HG02870 (cell line): Measurements from ENCODE around the gene USP1.

Source experiments
- ATAC-seq: cut with Tn5 transposase; IDR thresholded peaks from one replicate; pipeline ENCODE4 v1.9.1; 2021; ENCODE audit warnings: mild to moderate bottlenecking, moderate library complexity; ENCODE audit not compliant: unreplicated experiment

Gene USP1

DNA sequence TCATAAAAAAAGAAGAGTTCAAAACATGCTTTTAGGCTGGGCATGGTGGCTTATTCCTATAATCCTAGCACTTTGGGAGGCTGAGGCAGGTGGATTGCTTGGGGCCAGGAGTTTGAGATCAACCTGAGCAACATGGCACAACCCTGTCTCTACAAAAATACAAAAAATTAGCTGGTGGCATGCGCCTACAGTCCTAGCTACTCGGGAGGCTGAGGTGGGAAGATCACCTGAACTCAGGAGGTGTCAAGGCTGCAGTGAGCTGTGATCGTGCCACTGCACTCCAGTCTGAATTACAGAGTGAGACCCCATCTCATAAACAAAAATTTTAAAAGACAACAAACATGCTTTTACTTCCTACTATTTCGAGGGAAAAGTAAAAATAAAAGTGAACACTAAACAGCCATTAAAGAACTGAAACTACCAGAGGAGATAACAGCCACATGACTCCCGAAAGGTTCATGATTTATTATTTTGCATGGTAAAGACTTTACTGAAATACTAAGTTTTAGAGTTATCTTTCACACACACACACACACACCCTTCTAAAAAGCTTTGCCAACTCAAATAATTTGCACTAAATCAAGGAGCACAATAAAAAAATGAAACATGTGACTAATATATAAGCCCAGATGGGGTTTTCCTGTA, 48.1 kb downstream of the USP1 start:
- no peak for ATAC-seq

DNA sequence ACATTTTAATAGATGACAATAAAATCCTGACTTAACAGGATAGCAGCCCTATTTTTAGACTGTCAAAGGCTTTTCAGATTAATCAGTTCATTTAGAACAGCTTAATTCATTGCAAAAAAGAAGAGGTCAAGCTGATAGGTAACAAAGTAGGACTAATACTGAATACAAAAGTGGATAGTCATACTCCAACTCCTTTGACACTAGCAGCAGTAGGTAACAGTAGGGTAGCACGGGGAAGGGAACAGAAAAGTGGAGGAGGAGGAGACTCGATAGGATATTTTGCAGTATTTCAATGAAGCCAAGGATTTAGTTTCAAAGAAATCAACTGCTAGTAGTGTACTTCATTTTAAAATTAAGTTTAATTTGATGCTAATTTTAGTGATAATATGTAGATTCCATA, 51.1 kb downstream of the USP1 start:
- no peak for ATAC-seq

DNA sequence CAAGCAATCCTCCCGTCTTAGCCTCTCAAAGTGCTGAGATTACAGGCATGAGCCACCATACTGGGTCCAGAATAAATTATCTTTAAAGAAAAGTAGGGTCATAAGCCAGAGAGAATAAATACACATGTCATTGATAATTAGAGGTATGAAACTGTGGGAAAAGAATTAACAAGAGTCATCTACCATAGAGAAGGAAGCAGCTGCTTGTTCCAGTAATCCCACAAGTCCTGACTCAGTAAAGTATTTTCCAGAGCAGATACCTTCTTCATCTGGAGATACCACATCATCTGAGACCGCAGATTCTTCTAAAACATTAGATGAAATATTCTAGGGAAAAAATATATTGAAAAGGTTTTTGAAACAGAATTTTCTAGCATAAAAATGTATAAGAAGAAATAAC, 55.7 kb downstream of the USP1 start:
- ATAC-seq = no peak

DNA sequence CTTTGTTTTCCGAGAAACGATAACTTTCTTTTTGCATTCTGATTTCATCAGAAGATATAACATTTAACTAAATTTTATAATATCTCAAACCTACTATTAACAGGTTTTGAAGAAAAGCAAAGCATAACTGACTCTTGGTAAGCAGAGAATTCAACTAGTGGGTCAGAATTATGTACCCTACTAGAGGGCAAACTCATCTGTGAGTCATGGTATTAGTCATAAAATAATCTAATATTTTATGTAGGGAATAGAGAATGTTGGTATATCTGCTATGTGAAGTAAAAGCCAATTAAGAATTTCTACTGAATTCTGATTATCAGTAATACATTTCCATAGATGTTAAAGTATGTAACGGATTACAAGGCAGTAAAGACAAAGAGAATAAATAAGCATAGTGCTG, 56.8 kb downstream of the USP1 start:
- ATAC-seq = no peak

DNA sequence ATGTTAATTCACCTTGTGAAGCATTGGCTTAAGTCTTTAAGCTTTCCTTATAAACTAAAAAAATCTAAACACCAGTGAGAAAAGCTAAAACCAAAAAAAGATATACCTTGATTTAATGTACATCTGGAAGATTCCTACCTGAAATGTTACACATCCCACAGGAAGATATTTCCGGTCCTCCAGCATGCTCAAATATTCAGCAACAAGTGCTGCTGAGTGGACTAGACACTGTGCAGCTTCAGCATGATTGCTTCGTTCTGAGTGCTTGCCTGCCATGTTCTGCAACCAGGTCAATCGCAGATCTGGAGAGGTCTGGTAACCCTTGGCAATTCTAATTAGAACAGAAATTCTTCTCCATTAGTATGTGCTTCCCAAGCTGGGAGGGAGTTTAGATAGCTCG, 57.3 kb downstream of the USP1 start:
- no peak for ATAC-seq

DNA sequence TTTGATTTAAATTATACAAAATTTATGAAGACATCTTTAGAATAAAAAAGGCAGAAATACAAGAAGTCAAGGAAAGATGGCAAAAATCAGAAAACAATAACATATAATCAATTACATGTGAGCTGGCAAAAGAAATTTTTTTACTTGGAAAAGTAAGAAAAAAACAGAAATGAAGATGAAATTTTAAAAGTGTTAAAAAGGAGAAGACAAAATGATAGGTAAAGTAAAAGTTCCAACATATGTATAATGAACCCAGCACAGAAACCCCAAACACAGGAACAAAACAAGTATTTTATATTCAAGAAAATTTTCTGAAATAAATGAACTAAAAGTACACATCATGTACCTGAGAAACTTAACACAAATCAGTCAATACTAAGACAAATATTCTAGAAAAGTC, 63.4 kb downstream of the USP1 start:
- ATAC-seq = no peak
